ENCODE measurements around the gene ARMC6.

The ARMC6 gene

GRCh38 chr19:19025861-19026260, 7.5 kb upstream of the ARMC6 start:
- DNase-seq = no peak

GRCh38 chr19:19026299-19026971, 7.0 kb upstream of the ARMC6 start:
- no peak for DNase-seq

GRCh38 chr19:19027228-19027627, 6.2 kb upstream of the ARMC6 start:
- DNase-seq = no peak

- no peak for DNase-seq
Observed at GRCh38 chr19:19028526-19028925, 4.9 kb upstream of the ARMC6 start.

GRCh38 chr19:19031891-19032290, 1.5 kb upstream of the ARMC6 start:
- DNase-seq = no peak

- peak; percentile 9 for DNase-seq
Observed at GRCh38 chr19:19032420-19033175, 805 bp upstream of the ARMC6 start.

GRCh38 chr19:19033176-19033425, 302 bp upstream of the ARMC6 start:
- DNase-seq = no peak

GRCh38 chr19:19034204-19034624, 811 bp downstream of the ARMC6 start:
- peak; percentile 81 for DNase-seq

GRCh38 chr19:19039901-19040300, 6.5 kb downstream of the ARMC6 start:
- DNase-seq = no peak

- DNase-seq = peak; percentile 46
Observed at GRCh38 chr19:19040417-19040816, 7.0 kb downstream of the ARMC6 start.

GRCh38 chr19:19042732-19043280, 9.4 kb downstream of the ARMC6 start:
- no peak for DNase-seq

- no peak for DNase-seq
Observed at GRCh38 chr19:19043481-19043880, 10.1 kb downstream of the ARMC6 start.

- no peak for DNase-seq
Observed at GRCh38 chr19:19043881-19044280, 10.5 kb downstream of the ARMC6 start.

GRCh38 chr19:19049406-19049805, 16.0 kb downstream of the ARMC6 start:
- DNase-seq = no peak

- DNase-seq = no peak
Observed at GRCh38 chr19:19050104-19050503, 16.7 kb downstream of the ARMC6 start.

GRCh38 chr19:19050731-19051130, 17.3 kb downstream of the ARMC6 start:
- no peak for DNase-seq

- DNase-seq = no peak
Observed at GRCh38 chr19:19051478-19052213, 18.2 kb downstream of the ARMC6 start.

- no peak for DNase-seq
Observed at GRCh38 chr19:19052921-19053320, 19.5 kb downstream of the ARMC6 start.

- peak; percentile 61 for DNase-seq
Observed at GRCh38 chr19:19053508-19054314, 20.3 kb downstream of the ARMC6 start.

- no peak for DNase-seq
Observed at GRCh38 chr19:19054315-19054938, 21.0 kb downstream of the ARMC6 start.

GRCh38 chr19:19054939-19055440, 21.6 kb downstream of the ARMC6 start:
- DNase-seq = no peak

- DNase-seq = no peak
Observed at GRCh38 chr19:19055701-19056100, 22.3 kb downstream of the ARMC6 start.
